Smooth muscle cell (in vitro differentiated cells): Measurements from ENCODE around the gene SLCO3A1. TPM values are rescaled to one million over a fixed set of nuclear protein-coding genes. Genes with fewer than 3 reads are reported as not detected.
A peak's percentile ranks its signal among the peaks of the same experiment; 100 is the strongest.

Experiments used
- DNase-seq: peaks from one replicate; lab custom pipeline; 2025; ENCODE audit not compliant: unreplicated experiment; lab: John Stamatoyannopoulos, UW
- H2AFZ ChIP-seq: fragments of 200-600 bp; sonication (generic); 2 replicates; pipeline ENCODE4 v1.6.0; 2016; ENCODE audit warnings: antibody characterized with exemption, low read depth, mild to moderate bottlenecking
- H3F3A ChIP-seq: fragments of 200-600 bp; sonication (generic); 2 replicates; pipeline ENCODE4 v1.6.0; 2017; ENCODE audit warnings: antibody characterized with exemption, low read depth
- H3K27ac ChIP-seq: fragments of 200-600 bp; sonication (generic); 2 replicates; pipeline ENCODE4 v1.5.1; 2016; ENCODE audit warnings: low read depth, mild to moderate bottlenecking
- H3K27me3 ChIP-seq: fragments of 200-600 bp; sonication (generic); 2 replicates; pipeline ENCODE4 v1.6.1; 2016; ENCODE audit warnings: low read depth, mild to moderate bottlenecking
- H3K36me3 ChIP-seq: fragments of 200-600 bp; sonication (generic); 2 replicates; pipeline ENCODE4 v1.5.1; 2016; ENCODE audit warnings: low read depth
- H3K4me1 ChIP-seq: fragments of 200-600 bp; sonication (generic); 2 replicates; pipeline ENCODE4 v1.5.1; 2016; ENCODE audit warnings: low read depth
- H3K4me2 ChIP-seq: fragments of 200-600 bp; sonication (generic); 2 replicates; pipeline ENCODE4 v1.6.0; 2016; ENCODE audit warnings: mild to moderate bottlenecking
- H3K4me3 ChIP-seq: fragments of 200-600 bp; sonication (generic); 2 replicates; pipeline ENCODE4 v1.5.1; 2016; ENCODE audit warnings: mild to moderate bottlenecking
- H3K79me2 ChIP-seq: fragments of 200-600 bp; sonication (generic); 2 replicates; pipeline ENCODE4 v1.6.0; 2016; ENCODE audit warnings: low read depth, mild to moderate bottlenecking
- H3K9ac ChIP-seq: fragments of 200-600 bp; sonication (generic); 2 replicates; pipeline ENCODE4 v1.6.0; 2016; ENCODE audit warnings: low read depth
- H3K9me3 ChIP-seq: fragments of 200-600 bp; sonication (generic); replicated peaks from 2 replicates; pipeline ENCODE4 v1.5.1; 2016; ENCODE audit warnings: low read depth
- H4K20me1 ChIP-seq: fragments of 200-600 bp; sonication (generic); 2 replicates; pipeline ENCODE4 v1.6.0; 2016; ENCODE audit warnings: low read depth
- WGBS: methylation state at CpG from one replicate; pipeline ENCODE4 v1.1.7; 2016; ENCODE audit warnings: low lambda C conversion rate; 5-methylcytosine and 5-hydroxymethylcytosine counted together
- polyA plus RNA-seq: library from polyadenylated mRNA; unstranded; fragments of >200 nt; fragmentation: Nextera tagmentation; extraction: Ambion mirVana; gene quantifications from 2 replicates; pipeline ENCODE4 v1.2.1, GENCODE V29; 2016
- total RNA-seq: library from RNA; depleted of rRNA; stranded (reverse); fragments of >200 nt; gene quantifications from 2 replicates; pipeline ENCODE4 v1.2.3, GENCODE V29; 2014
- TF ChIP-seq, protein P1 (sequence below): fragments of 200-600 bp; sonication (generic); IDR thresholded peaks from 2 replicates; pipeline ENCODE4 v1.5.1; 2017; ENCODE audit warnings: borderline replicate concordance, mild to moderate bottlenecking, antibody characterized with exemption; ENCODE audit not compliant: insufficient read depth, poor library complexity, severe bottlenecking

Gene SLCO3A1
- total and polyA plus RNA-seq, 2 experiments from 2014 or later: 1.3 to 12.6 TPM

DNA sequence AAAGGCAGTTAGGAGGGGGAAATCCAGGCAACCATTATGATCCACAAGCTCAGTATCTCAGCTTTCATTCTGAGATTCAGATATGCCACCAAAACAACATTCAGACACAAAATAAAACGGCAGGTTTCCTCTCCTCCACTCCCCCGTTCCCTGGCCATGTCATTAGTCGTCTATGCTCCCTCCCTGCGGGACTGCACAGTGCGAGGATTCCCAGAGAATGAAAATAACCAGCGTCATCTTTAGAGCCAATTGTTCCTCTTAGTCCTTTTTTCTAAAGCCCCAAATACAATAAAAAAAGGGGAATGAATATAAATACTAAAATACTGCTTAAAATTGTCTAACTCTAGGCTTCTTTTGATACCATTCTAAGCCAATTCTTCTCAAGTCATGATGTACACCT lies 7.8 kb upstream of the SLCO3A1 start:
- H3K79me2 ChIP-seq: no peaks in the 10 kb centered on the region
- TF ChIP-seq, protein P1, sequence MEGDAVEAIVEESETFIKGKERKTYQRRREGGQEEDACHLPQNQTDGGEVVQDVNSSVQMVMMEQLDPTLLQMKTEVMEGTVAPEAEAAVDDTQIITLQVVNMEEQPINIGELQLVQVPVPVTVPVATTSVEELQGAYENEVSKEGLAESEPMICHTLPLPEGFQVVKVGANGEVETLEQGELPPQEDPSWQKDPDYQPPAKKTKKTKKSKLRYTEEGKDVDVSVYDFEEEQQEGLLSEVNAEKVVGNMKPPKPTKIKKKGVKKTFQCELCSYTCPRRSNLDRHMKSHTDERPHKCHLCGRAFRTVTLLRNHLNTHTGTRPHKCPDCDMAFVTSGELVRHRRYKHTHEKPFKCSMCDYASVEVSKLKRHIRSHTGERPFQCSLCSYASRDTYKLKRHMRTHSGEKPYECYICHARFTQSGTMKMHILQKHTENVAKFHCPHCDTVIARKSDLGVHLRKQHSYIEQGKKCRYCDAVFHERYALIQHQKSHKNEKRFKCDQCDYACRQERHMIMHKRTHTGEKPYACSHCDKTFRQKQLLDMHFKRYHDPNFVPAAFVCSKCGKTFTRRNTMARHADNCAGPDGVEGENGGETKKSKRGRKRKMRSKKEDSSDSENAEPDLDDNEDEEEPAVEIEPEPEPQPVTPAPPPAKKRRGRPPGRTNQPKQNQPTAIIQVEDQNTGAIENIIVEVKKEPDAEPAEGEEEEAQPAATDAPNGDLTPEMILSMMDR: no peak
- H3F3A ChIP-seq: no peaks in the 10 kb centered on the region
- H3K36me3 ChIP-seq: no peaks in the 10 kb centered on the region
- H3K4me2 ChIP-seq: no peak overlapping the region
- no peaks in the 10 kb centered on the region for H4K20me1 ChIP-seq
- H3K9ac ChIP-seq: no peak overlapping the region
- no peak for DNase-seq
- H2AFZ ChIP-seq: no peak overlapping the region
- 79% methylated on average over 6 of the region's 6 CpGs for WGBS
- peaks cover 5% of the 10 kb centered on the region for H3K27me3 ChIP-seq
- H3K4me1 ChIP-seq: no peaks in the 10 kb centered on the region
- no peak overlapping the region for H3K27ac ChIP-seq
- no peak overlapping the region for H3K4me3 ChIP-seq
- H3K9me3 ChIP-seq: no peaks in the 10 kb centered on the region

DNA sequence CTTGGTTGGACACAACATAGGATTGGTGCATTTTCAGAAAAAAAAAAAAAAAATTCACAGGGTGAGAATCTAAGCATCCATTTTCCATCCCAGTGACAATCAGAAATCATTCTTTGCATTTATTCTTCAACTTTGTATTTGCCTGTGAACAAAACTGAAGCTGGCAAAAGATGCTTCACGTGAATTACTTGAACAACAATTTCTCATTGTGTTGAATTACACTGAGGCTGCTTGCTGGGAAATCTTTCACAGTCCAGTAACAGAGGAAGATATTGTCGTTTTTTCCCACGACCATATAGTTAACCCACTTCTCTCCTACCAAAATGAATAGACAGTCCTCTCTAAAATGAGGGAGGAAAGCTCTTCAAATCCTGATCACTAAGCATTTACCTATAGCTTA lies 4.3 kb upstream of the SLCO3A1 start:
- 87% methylated on average over 3 of the region's 3 CpGs for WGBS
- H2AFZ ChIP-seq: no peak overlapping the region
- no peak overlapping the region for H3K27ac ChIP-seq
- peaks cover 9% of the 10 kb centered on the region for H3K27me3 ChIP-seq
- no peak overlapping the region for H3K4me2 ChIP-seq
- no peaks in the 10 kb centered on the region for H4K20me1 ChIP-seq
- no peak overlapping the region for H3K4me3 ChIP-seq
- H3K9me3 ChIP-seq: no peaks in the 10 kb centered on the region
- no peaks in the 10 kb centered on the region for H3K4me1 ChIP-seq
- TF ChIP-seq, protein P1: no peak
- H3K79me2 ChIP-seq: no peaks in the 10 kb centered on the region
- no peak for DNase-seq
- no peaks in the 10 kb centered on the region for H3K36me3 ChIP-seq
- H3K9ac ChIP-seq: no peak overlapping the region
- H3F3A ChIP-seq: peaks cover 5% of the 10 kb centered on the region

DNA sequence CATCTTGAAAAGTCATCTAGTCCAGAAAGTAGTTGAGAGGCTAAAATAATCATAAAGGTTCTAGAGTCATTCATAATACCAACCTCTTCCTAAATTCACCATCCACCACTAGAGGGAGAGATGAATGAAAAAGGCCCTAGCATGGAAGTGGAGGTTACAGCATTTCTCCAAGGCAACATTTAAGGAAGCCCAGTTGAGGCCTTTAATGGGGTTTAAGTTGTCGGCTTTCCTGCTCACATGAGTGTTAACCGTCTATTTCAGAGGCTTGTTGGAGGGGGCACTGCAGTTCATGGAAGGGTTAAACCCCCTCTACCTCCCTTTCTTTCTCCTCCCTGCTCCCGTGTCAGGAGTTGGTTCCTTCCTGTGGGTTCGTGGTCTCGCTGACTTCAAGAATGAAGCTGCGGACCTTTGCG lies 3.8 kb upstream of the SLCO3A1 start:
- Histone ChIP-seq H3K36me3 (no peaks in the 10 kb centered on the region), H3K27ac (no peak overlapping the region), H3K4me3 (no peak overlapping the region), H3K79me2 (no peaks in the 10 kb centered on the region), H4K20me1 (no peaks in the 10 kb centered on the region), H3K9ac (no peak overlapping the region), H3K4me1 (no peaks in the 10 kb centered on the region), H3K9me3 (no peaks in the 10 kb centered on the region), H3K27me3 (peaks cover 15% of the 10 kb centered on the region), H3F3A (peaks cover 5% of the 10 kb centered on the region), H2AFZ (no peak overlapping the region), H3K4me2 (no peak overlapping the region)
- DNase-seq: no peak
- WGBS: 93% methylated on average over 7 of the region's 7 CpGs
- TF ChIP-seq, protein P1: peak; percentile 53

DNA sequence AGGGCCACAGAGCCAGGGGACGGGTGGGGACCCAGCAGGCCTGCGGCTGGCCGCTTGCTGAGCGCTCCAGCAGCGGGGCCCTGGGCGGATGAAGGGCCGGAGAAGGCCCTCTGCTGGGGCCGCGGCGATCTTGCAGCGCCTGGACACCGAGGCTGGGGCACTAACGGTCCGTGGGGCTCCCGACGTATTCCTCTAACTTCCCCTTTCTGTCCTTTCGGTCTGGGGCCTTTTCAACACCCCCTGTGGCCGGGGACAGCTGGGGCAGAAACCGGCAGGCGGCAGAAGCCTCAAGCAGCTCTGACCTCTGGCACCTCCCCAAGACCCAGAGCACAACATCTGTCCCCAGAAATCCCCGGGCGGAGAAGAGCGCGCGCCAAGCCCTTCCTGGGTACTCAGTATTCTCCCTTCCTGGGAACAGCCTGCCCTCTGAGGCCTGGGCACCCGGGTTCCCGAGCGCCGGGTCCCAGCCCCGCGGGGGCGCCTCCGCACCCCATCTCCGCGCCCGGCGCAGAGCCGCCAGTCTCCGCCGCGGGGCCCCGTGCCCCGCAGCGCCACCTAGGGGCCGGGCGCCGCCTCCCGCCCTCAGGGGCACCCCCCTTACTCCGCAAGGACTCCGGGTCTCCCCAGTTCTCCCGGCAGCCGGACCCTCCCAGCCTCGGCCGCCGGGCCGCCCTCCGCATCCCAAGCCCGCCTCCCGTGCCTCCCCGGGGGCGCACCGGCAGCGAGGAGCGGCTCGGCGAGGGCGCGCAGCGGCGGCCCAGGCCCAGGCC lies 582 bp upstream of the SLCO3A1 start:
- Histone ChIP-seq H3K4me2 (peak overlapping the region; percentile 95), H3K4me3 (peak overlapping the region; percentile 77), H3K9ac (no peak overlapping the region), H3K9me3 (no peaks in the 10 kb centered on the region), H3F3A (peaks cover 5% of the 10 kb centered on the region), H2AFZ (peak overlapping the region; percentile 93), H4K20me1 (no peaks in the 10 kb centered on the region), H3K79me2 (no peaks in the 10 kb centered on the region), H3K27me3 (peaks cover 31% of the 10 kb centered on the region), H3K36me3 (no peaks in the 10 kb centered on the region), H3K27ac (no peak overlapping the region), H3K4me1 (no peaks in the 10 kb centered on the region)
- DNase-seq: no peak
- TF ChIP-seq, protein P1: peak; percentile 88
- 1% methylated on average over 44 of the region's 70 CpGs for WGBS
